MM.1S (cell line): ENCODE data around the gene TPK1.
"Not testable (repeated sequence)": the region's sequence is repeated elsewhere in the genome, so short reads cannot be mapped to it uniquely, and the experiment has no call there.

Experiments
- DNase-seq: peaks from one replicate; pipeline ENCODE4 v3.0.0-alpha.2; 2015
- H2AFZ ChIP-seq: fragments of 300-600 bp; sonication (generic); 2 replicates; pipeline ENCODE4 v1.6.0; 2016; ENCODE audit warnings: antibody characterized with exemption, low read length
- H3F3A ChIP-seq: fragments of 300-600 bp; sonication (generic); 2 replicates; pipeline ENCODE4 v1.6.1; 2016; ENCODE audit warnings: mild to moderate bottlenecking, antibody characterized with exemption, low read length, moderate library complexity, mixed read lengths; ENCODE audit not compliant: insufficient read depth
- H3K27ac ChIP-seq: fragments of 300-600 bp; sonication (generic); 2 replicates; pipeline ENCODE4 v1.5.1; 2016; ENCODE audit warnings: mild to moderate bottlenecking, low read length
- H3K27me3 ChIP-seq: fragments of 300-600 bp; sonication (generic); replicated peaks from 2 replicates; pipeline ENCODE4 v1.6.0; 2016; ENCODE audit warnings: low read length; ENCODE audit not compliant: insufficient read depth
- H3K36me3 ChIP-seq: fragments of 300-600 bp; sonication (generic); replicated peaks from 2 replicates; pipeline ENCODE4 v1.6.1; 2016; ENCODE audit warnings: mild to moderate bottlenecking, low read length, mixed read lengths; ENCODE audit not compliant: insufficient read depth
- H3K4me1 ChIP-seq: fragments of 300-600 bp; sonication (generic); 2 replicates; pipeline ENCODE4 v1.6.1; 2016; ENCODE audit warnings: low read length, mixed read lengths
- H3K4me2 ChIP-seq: fragments of 300-600 bp; sonication (generic); 2 replicates; pipeline ENCODE4 v1.6.0; 2016; ENCODE audit warnings: low read depth, low read length
- H3K4me3 ChIP-seq: fragments of 300-600 bp; sonication (generic); 2 replicates; pipeline ENCODE4 v1.5.1; 2016; ENCODE audit warnings: low read length, mixed read lengths
- H3K79me2 ChIP-seq: fragments of 300-600 bp; sonication (generic); 2 replicates; pipeline ENCODE4 v1.6.1; 2016; ENCODE audit warnings: mixed run types, low read length, mixed read lengths
- H3K9ac ChIP-seq: fragments of 300-600 bp; sonication (generic); 2 replicates; pipeline ENCODE4 v1.6.1; 2016; ENCODE audit warnings: low read length, mixed read lengths
- H3K9me2 ChIP-seq: fragments of 300-600 bp; sonication (generic); replicated peaks from 2 replicates; pipeline ENCODE4 v1.6.1; 2016; ENCODE audit warnings: mild to moderate bottlenecking, low read length, mixed read lengths; ENCODE audit not compliant: insufficient read depth
- H3K9me3 ChIP-seq: fragments of 300-600 bp; sonication (generic); replicated peaks from 2 replicates; pipeline ENCODE4 v1.6.1; 2016; ENCODE audit warnings: mild to moderate bottlenecking, low read length, mixed read lengths; ENCODE audit not compliant: insufficient read depth
- H4K20me1 ChIP-seq: fragments of 300-600 bp; sonication (generic); 2 replicates; pipeline ENCODE4 v1.6.1; 2016; ENCODE audit warnings: mild to moderate bottlenecking, low read length, moderate library complexity, mixed read lengths; ENCODE audit not compliant: insufficient read depth
- EZH2 ChIP-seq: fragments of 300-600 bp; sonication (generic); optimal IDR thresholded peaks from 2 replicates; pipeline ENCODE3; 2017; ENCODE audit warnings: low read depth, mild to moderate bottlenecking, antibody characterized with exemption, low read length, mixed read lengths
- EZH2phosphoT487 ChIP-seq: fragments of 300-600 bp; sonication (generic); IDR thresholded peaks from 2 replicates; pipeline ENCODE4 v1.6.1; 2018; ENCODE audit warnings: antibody characterized with exemption, low read length
- TF ChIP-seq, protein P1 (sequence below): fragments of 300-600 bp; sonication (generic); IDR thresholded peaks from 2 replicates; pipeline ENCODE4 v1.5.1; 2016; ENCODE audit warnings: antibody characterized with exemption, low read length, mixed read lengths

TPK1 gene

DNA sequence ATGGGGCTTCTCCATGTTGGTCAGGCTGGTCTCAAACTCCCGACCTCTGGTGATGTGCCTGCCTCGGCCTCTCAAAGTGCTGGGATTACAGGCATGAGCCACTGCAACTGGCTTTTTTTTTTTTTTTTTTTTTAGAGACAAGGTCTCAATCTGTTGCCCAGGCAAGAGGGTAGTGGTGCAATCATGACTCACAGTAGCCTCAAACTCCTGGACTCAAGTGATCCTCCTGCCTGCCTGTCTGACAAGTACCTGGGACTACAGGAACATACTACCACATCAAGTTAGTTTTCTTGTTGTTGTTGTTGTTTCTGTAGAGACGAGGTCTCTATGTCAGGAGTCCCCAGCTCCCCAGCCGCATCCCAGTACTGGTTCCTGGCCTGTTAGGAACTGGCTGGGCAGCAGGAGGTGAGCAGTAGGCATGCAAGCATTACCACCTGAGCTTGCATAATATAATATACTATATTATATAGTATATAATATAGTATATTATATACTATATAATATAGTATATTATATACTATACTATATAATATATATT lies 55.7 kb downstream of the TPK1 start:
- no peaks in the 10 kb centered on the region for H3K27me3 ChIP-seq
- no peaks in the 10 kb centered on the region for H3K4me1 ChIP-seq
- H3K27ac ChIP-seq: no peak overlapping the region
- no peak for DNase-seq
- no peak overlapping the region for H3K4me3 ChIP-seq
- H3K9ac ChIP-seq: no peak overlapping the region
- no peaks in the 10 kb centered on the region for H3K36me3 ChIP-seq
- H3K9me3 ChIP-seq: no peaks in the 10 kb centered on the region
- no peak overlapping the region for H3K4me2 ChIP-seq
- H3K79me2 ChIP-seq: no peaks in the 10 kb centered on the region
- H2AFZ ChIP-seq: no peak overlapping the region
- H3F3A ChIP-seq: no peaks in the 10 kb centered on the region
- no peaks in the 10 kb centered on the region for H4K20me1 ChIP-seq
- no peaks in the 10 kb centered on the region for H3K9me2 ChIP-seq
- TF ChIP-seq, protein P1, sequence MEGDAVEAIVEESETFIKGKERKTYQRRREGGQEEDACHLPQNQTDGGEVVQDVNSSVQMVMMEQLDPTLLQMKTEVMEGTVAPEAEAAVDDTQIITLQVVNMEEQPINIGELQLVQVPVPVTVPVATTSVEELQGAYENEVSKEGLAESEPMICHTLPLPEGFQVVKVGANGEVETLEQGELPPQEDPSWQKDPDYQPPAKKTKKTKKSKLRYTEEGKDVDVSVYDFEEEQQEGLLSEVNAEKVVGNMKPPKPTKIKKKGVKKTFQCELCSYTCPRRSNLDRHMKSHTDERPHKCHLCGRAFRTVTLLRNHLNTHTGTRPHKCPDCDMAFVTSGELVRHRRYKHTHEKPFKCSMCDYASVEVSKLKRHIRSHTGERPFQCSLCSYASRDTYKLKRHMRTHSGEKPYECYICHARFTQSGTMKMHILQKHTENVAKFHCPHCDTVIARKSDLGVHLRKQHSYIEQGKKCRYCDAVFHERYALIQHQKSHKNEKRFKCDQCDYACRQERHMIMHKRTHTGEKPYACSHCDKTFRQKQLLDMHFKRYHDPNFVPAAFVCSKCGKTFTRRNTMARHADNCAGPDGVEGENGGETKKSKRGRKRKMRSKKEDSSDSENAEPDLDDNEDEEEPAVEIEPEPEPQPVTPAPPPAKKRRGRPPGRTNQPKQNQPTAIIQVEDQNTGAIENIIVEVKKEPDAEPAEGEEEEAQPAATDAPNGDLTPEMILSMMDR: no peak
- TF ChIP-seq EZH2 (no peak), EZH2phosphoT487 (no peak)

DNA sequence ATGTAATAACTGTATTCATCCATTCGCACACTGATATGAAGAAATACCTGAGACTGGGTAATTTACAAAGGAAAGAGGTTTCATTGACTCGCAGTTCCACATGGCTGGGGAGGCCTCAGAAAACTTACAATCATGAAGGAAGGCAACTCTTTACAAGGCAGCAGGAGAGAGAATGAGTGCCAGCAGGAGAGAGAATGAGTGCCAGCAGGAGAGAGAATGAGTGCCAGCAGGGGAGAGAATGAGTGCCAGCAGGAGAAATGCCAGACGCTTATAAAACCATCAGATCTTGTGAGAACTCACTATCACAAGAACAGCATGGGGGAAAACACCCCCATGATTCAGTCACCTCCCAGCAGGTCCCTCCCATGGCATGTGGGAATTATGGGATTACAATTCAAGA lies 58.0 kb downstream of the TPK1 start:
- H3K9me2 ChIP-seq, H3F3A ChIP-seq, DNase-seq, H4K20me1 ChIP-seq, H3K4me2 ChIP-seq, H3K4me1 ChIP-seq, H3K79me2 ChIP-seq, H3K9me3 ChIP-seq, H3K36me3 ChIP-seq, H3K4me3 ChIP-seq, H3K9ac ChIP-seq, H3K27me3 ChIP-seq, H3K27ac ChIP-seq, H2AFZ ChIP-seq: not testable (repeated sequence)

DNA sequence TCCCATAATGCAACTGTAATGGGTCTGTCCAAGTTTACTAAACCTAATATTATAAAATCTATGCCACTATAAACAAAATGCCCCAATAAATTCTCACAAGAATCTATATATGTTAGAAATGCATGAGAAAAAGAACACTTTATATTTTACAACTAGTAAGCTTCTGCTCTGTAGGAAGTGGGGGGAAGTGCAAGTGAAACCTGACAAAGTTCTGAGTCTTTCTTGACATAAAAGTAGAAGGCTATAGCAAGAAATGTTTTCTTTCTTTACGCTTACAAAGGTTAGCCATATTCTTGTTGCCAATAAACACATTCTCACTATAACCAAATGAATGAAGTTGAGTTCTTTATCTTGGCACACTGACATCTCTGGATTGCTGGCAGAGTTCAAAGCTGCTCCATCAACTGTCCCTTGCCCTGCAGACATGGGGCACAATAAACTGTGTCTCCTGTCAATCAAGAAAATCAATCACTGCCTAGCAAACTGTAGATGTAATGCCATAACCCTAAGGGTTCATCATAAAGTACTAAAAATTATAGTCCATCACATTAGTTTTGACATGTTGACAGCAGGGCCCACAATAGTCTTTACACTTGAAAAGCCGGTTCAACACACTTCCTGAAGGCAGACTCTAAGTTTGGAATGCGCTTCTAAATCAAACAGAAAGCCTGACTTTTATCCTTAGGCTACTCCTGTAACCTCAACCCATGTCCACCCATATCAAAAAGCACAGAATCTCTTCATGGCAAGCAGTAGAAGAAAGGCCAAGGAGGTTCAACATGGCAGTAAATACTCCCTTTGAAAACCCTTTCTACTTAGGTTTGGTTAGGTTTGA lies 58.6 kb downstream of the TPK1 start:
- no peak for DNase-seq
- TF ChIP-seq EZH2phosphoT487: no peak
- TF ChIP-seq EZH2: no peak
- TF ChIP-seq, protein P1: no peak
- Histone ChIP-seq H3F3A (no peaks in the 10 kb centered on the region), H3K4me2 (no peak overlapping the region), H3K9me3 (no peaks in the 10 kb centered on the region), H2AFZ (no peak overlapping the region), H3K27me3 (no peaks in the 10 kb centered on the region), H3K27ac (no peak overlapping the region), H3K36me3 (no peaks in the 10 kb centered on the region), H3K9me2 (no peaks in the 10 kb centered on the region), H4K20me1 (no peaks in the 10 kb centered on the region), H3K4me1 (no peaks in the 10 kb centered on the region), H3K4me3 (no peak overlapping the region), H3K9ac (no peak overlapping the region), H3K79me2 (no peaks in the 10 kb centered on the region)

DNA sequence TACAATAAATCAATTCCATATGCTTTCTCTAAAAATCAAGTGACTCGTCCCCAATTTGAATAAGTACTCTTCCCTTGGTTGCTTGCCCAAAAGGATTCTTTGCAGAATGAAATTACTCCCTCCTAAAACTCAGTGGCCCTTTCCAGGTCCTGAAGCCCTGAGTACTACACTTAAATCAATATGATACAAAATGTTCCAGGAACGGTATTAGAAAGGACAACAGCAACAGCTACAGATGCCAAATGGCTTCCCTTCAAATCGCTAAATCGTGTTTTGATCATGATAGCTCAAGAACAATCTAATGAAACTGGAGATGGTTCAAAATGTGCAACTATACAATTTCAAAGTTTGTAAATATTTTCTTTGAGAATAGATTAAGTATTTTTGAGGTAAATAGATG lies 59.4 kb downstream of the TPK1 start:
- Histone ChIP-seq H3K9me3 (no peaks in the 10 kb centered on the region), H3K27me3 (no peaks in the 10 kb centered on the region), H3K4me1 (no peaks in the 10 kb centered on the region), H3F3A (no peaks in the 10 kb centered on the region), H3K4me2 (no peak overlapping the region), H3K36me3 (no peaks in the 10 kb centered on the region), H3K79me2 (no peaks in the 10 kb centered on the region), H3K9ac (no peak overlapping the region), H3K9me2 (no peaks in the 10 kb centered on the region), H4K20me1 (no peaks in the 10 kb centered on the region), H3K27ac (no peak overlapping the region), H2AFZ (no peak overlapping the region), H3K4me3 (no peak overlapping the region)
- no peak for DNase-seq
- TF ChIP-seq EZH2phosphoT487 (no peak), EZH2 (no peak)
- TF ChIP-seq, protein P1: no peak
